ENCODE data around the gene SBK2. TPM values are rescaled to one million over a fixed set of nuclear protein-coding genes. Genes with fewer than 3 reads are reported as not detected.

The SBK2 gene
- polyA plus RNA-seq, 1 of the 3 experiments (the other 2 are of a cell fraction): 0.20 TPM

DNA sequence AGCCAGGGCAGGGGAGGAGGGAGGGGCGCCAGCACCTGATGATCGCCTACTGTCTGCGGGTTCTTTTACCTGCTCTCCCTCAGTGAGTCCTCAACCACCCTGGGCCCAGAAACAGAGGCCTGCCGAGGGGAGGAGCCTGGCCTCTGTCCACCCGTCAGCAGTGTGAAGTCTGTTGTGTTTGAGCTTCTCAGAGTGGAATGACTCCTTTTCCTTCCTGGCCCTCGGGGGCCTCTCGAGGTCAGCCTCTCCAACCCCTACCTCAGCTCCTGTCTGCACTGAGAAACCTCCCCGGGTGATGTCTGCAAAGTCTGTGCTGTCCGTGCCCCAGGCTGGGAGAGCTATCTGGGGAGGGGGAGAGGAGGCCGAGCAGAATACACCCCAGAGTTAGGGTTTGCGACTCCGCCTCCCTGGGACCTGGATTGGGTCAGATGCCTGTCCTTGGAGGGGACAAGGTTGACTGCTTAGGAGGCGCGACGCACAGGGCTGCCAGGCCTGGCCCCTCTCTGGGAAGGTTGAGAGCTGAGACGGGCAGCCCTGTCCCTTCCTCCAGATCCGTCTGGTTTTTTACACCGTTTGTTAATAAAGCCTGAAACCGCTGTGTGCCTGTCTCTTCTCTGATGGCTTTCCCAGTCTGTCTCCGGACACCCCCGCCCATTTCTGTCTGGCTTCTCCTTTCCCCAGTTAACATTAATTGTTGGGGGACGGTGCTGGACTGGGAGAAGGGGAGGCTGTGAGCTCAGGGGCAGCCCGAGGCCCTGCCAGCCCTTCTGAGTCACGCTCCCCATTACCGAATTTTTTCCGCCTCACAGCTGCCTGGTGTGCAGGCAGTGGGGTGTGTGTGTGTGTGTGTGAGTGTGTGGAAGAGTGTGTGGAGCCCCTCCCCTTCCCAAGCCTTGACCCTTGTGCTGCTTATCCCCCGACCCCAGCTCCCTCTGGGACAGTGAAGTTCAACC, 49.7 kb downstream of the SBK2 start (continued):
- no peak for TF ChIP-seq IRF3 (IDR thresholded peaks at IDR 0.05; ENCODE audit: low read depth, low read length)

DNA sequence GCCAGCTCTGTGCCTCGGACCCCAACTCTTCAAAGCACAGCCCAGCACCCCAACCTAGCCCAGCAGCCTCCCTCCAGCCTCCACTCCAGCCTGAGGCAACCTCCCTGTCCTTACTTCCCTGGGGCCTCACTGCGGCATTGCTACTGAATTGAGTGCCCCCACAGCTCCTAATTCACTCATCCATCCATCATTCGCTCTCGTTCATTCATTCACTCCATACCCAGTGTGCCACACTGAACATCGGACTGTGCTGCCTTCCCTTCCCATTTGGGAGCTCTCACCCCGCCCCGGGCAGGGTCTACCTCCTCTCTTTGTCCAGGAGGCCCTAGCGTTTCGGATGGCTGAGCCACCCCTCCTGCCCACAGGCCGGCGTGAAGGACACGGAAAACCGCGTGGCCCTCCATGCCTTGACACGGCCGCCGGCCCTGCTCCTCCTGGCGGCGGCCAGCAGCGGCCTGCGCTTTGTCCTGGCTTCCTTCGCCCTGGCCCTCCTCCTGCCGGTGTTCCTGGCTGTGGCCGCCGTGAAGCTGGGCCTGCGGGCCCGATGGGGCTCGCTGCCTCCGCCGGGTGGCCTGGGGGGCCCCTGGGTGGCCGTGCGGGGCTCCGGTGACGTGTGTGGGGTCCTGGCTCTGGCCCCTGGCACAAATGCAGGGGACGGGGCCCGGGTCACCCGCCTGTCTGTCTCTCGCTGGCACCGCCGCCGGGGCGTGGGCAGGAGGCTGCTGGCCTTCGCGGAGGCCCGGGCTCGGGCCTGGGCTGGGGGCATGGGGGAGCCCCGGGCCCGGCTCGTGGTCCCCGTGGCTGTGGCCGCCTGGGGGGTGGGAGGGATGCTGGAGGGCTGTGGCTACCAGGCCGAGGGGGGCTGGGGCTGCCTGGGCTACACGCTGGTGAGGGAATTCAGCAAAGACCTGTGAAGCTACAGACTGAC, 50.6 kb downstream of the SBK2 start:
- CTCF ChIA-PET: interaction anchor here (0.7 to 15.1 kb wide), 19 partner anchors 9 to 345 kb away, joined by 3 to 162 read pairs (median 3); partner anchors contain the start of genes ZNF628 and ZNF865
- Histone ChIP-seq H3K4me3 (ENCODE audit: low read depth in 2 of 2, low read length in 1 of 2) (peak overlapping the region; percentile 69 to 80), H2AFZ (ENCODE audit: low read depth) (no peak overlapping the region), H3K4me2 (peak overlapping the region; percentile 91), H3K9ac (peak overlapping the region; percentile 86), H3K36me3 (replicated peaks in 1 of 2; ENCODE audit: control insufficient read depth in 1 of 2, insufficient read depth in 2 of 2, low read length in 1 of 2) (peaks cover 0 to 6% of the 10 kb centered on the region in 2 experiments), H3K9me3 (no peaks in the 10 kb centered on the region), H4K20me1 (ENCODE audit: insufficient read depth) (no peaks in the 10 kb centered on the region), H3K27me3 (ENCODE audit: insufficient read depth) (no peaks in the 10 kb centered on the region), H3K27ac (ENCODE audit: low read depth in 2 of 2, low read length in 1 of 2) (peak overlapping the region; percentile 95 to 97), H3K9me2 (no peaks in the 10 kb centered on the region), H3K4me1 (ENCODE audit: control insufficient read depth in 1 of 2, insufficient read depth in 2 of 2, low read depth in 1 of 2, low read length in 1 of 2) (peaks cover 30 to 51% of the 10 kb centered on the region in 2 experiments; a peak in 3 of 4 replicates), H3K79me2 (ENCODE audit: insufficient read depth) (peaks cover 14% of the 10 kb centered on the region; the same call in 1 of the 2 replicates), H3F3A (replicated peaks; ENCODE audit: insufficient read depth) (peaks cover 29% of the 10 kb centered on the region)
- POLR2A ChIA-PET: interaction anchor here (0.5 to 2.3 kb wide), 6 partner anchors 10 to 160 kb away, joined by 3 to 11 read pairs (median 6); partner anchors contain the start of genes UBE2S and ZNF628
- 22% methylated on average over 44 of the region's 53 CpGs for WGBS (ENCODE audit: low lambda C conversion rate)
- DNase-seq: peak; percentile 80
- TF ChIP-seq MXI1 (IDR thresholded peaks at IDR 0.05; ENCODE audit: low read depth, low read length): peak; percentile 69; the same call in 1 of the 2 replicates
- TF ChIP-seq POLR2AphosphoS5 (IDR thresholded peaks at IDR 0.05; ENCODE audit: low read depth, low read length): peak; percentile 25; the same call in 1 of the 2 replicates
- TF ChIP-seq MAX (IDR thresholded peaks at IDR 0.05; ENCODE audit: low read depth): peak; percentile 89
- TF ChIP-seq NRF1 (IDR thresholded peaks at IDR 0.05; ENCODE audit: low read depth, low read length): no peak
- TF ChIP-seq CTCF (IDR thresholded peaks at IDR 0.05): peak; percentile 45
